ENCODE measurements around the gene VRK1. TPM values are rescaled to one million over a fixed set of nuclear protein-coding genes. Genes with fewer than 3 reads are reported as not detected.
A peak's percentile ranks its signal among the peaks of the same experiment; 100 is the strongest.

Gene VRK1
- total and polyA plus RNA-seq, 3 experiments from 2014 or later, result 36.6 to 72.2 (median 67.0) TPM

- POLR2A ChIA-PET, result no interaction called here
- Histone ChIP-seq H3K4me1 (ENCODE audit: insufficient read depth, low read length) (no peaks in the 10 kb centered on the region), H3K27ac (ENCODE audit: low read depth, low read length) (no peak overlapping the region), H3K36me3 (ENCODE audit: insufficient read depth, low read length) (no peaks in the 10 kb centered on the region), H3K4me3 (ENCODE audit: low read length) (no peak overlapping the region), H3K9me3 (ENCODE audit: low read length) (no peaks in the 10 kb centered on the region), H3K27me3 (ENCODE audit: insufficient read depth, low read length, poor library complexity, severe bottlenecking) (no peaks in the 10 kb centered on the region)
- Mint-ChIP-seq H3K9me3 (no peaks in the 10 kb centered on the region), H3K27ac (peak overlapping the region in 2 of 8 donors; percentile 5 to 45), H3K27me3 (no peaks in the 10 kb centered on the region), H3K36me3 (peaks cover 8 to 51% (median 17%) of the 10 kb centered on the region in 3 donors), H3K4me1 (peaks cover 6 to 16% (median 7%) of the 10 kb centered on the region in 3 donors), H3K4me3 (no peak overlapping the region)
- CTCF ChIA-PET, result no interaction called here
- DNase-seq, result no peak
Measured at GRCh38 chr14:96849733-96850132, 52.6 kb downstream of the VRK1 start.

- Histone ChIP-seq H3K36me3 (ENCODE audit: insufficient read depth, low read length) (no peaks in the 10 kb centered on the region), H3K27me3 (ENCODE audit: insufficient read depth, low read length, poor library complexity, severe bottlenecking) (no peaks in the 10 kb centered on the region), H3K9me3 (ENCODE audit: low read length) (no peaks in the 10 kb centered on the region), H3K4me1 (ENCODE audit: insufficient read depth, low read length) (no peaks in the 10 kb centered on the region), H3K27ac (ENCODE audit: low read depth, low read length) (no peak overlapping the region), H3K4me3 (ENCODE audit: low read length) (no peak overlapping the region)
- CTCF ChIA-PET, result interaction anchor here (1.2 to 2.0 kb wide), 2 partner anchors 10 to 13 kb away, joined by 6 to 9 read pairs; no protein-coding TSS in a partner anchor
- Mint-ChIP-seq H3K36me3 (peaks cover 8 to 58% (median 20%) of the 10 kb centered on the region in 3 donors), H3K4me3 (no peak overlapping the region), H3K4me1 (peaks cover 6 to 16% (median 7%) of the 10 kb centered on the region in 3 donors), H3K27me3 (no peaks in the 10 kb centered on the region), H3K9me3 (no peaks in the 10 kb centered on the region), H3K27ac (peak overlapping the region in 1 of 8 donors; percentile 1)
- no peak for DNase-seq
- POLR2A ChIA-PET, result interaction anchor here (1.2 kb wide), 1 partner anchor 10 kb away, joined by 3 read pairs; no protein-coding TSS in a partner anchor
Measured at GRCh38 chr14:96851694-96852381, 54.7 kb downstream of the VRK1 start.

GRCh38 chr14:96852823-96853422 lies 55.7 kb downstream of the VRK1 start:
- POLR2A ChIA-PET, result interaction anchor here (1.2 kb wide), 1 partner anchor 9 kb away, joined by 3 read pairs; no protein-coding TSS in a partner anchor
- H3K36me3 Mint-ChIP-seq, result peaks cover 4 to 60% (median 19%) of the 10 kb centered on the region in 3 donors

GRCh38 chr14:96858643-96859042 lies 61.5 kb downstream of the VRK1 start:
- Histone ChIP-seq H3K27ac (ENCODE audit: low read depth, low read length) (no peak overlapping the region), H3K9me3 (ENCODE audit: low read length) (no peaks in the 10 kb centered on the region), H3K4me3 (ENCODE audit: low read length) (no peak overlapping the region), H3K4me1 (ENCODE audit: insufficient read depth, low read length) (no peaks in the 10 kb centered on the region), H3K27me3 (ENCODE audit: insufficient read depth, low read length, poor library complexity, severe bottlenecking) (no peaks in the 10 kb centered on the region), H3K36me3 (ENCODE audit: insufficient read depth, low read length) (peaks cover 6% of the 10 kb centered on the region)
- no peak for DNase-seq
- H3K4me3 Mint-ChIP-seq, result no peak overlapping the region
- H3K27me3 Mint-ChIP-seq, result no peaks in the 10 kb centered on the region
- H3K9me3 Mint-ChIP-seq, result no peaks in the 10 kb centered on the region
- peak overlapping the region in 1 of 8 donors; percentile 82 for H3K27ac Mint-ChIP-seq
- CTCF ChIA-PET, result no interaction called here
- POLR2A ChIA-PET, result no interaction called here
- peaks cover 0 to 58% (median 22%) of the 10 kb centered on the region in 3 donors for H3K36me3 Mint-ChIP-seq
- peaks cover 0 to 6% (median 0%) of the 10 kb centered on the region in 3 donors for H3K4me1 Mint-ChIP-seq

More at GRCh38 chr14:96852823-96853422, 55.7 kb downstream of the VRK1 start:
- no peak overlapping the region for H3K27ac ChIP-seq (ENCODE audit: low read depth, low read length)
- H3K36me3 ChIP-seq (ENCODE audit: insufficient read depth, low read length), result peaks cover 6% of the 10 kb centered on the region
- Mint-ChIP-seq H3K27me3 (no peaks in the 10 kb centered on the region), H3K4me1 (peaks cover 6 to 16% (median 7%) of the 10 kb centered on the region in 3 donors), H3K9me3 (no peaks in the 10 kb centered on the region), H3K27ac (no peak overlapping the region), H3K4me3 (no peak overlapping the region)
- H3K4me1 ChIP-seq (ENCODE audit: insufficient read depth, low read length), result no peaks in the 10 kb centered on the region
- CTCF ChIA-PET, result interaction anchor here (1.2 to 2.0 kb wide), 5 partner anchors 9 to 423 kb away, joined by 3 to 9 read pairs (median 3); no protein-coding TSS in a partner anchor
- DNase-seq, result peak in 2 of 5 donors; percentile 1 to 17
- H3K27me3 ChIP-seq (ENCODE audit: insufficient read depth, low read length, poor library complexity, severe bottlenecking), result no peaks in the 10 kb centered on the region
- no peak overlapping the region for H3K4me3 ChIP-seq (ENCODE audit: low read length)
- H3K9me3 ChIP-seq (ENCODE audit: low read length), result no peaks in the 10 kb centered on the region

GRCh38 chr14:96861568-96862310 lies 64.6 kb downstream of the VRK1 start:
- Histone ChIP-seq H3K27ac (ENCODE audit: low read depth, low read length) (no peak overlapping the region), H3K4me3 (ENCODE audit: low read length) (no peak overlapping the region), H3K4me1 (ENCODE audit: insufficient read depth, low read length) (no peaks in the 10 kb centered on the region), H3K9me3 (ENCODE audit: low read length) (no peaks in the 10 kb centered on the region), H3K36me3 (ENCODE audit: insufficient read depth, low read length) (peaks cover 10% of the 10 kb centered on the region), H3K27me3 (ENCODE audit: insufficient read depth, low read length, poor library complexity, severe bottlenecking) (no peaks in the 10 kb centered on the region)
- Mint-ChIP-seq H3K4me1 (peaks cover 0 to 6% (median 0%) of the 10 kb centered on the region in 3 donors), H3K27ac (peak overlapping the region in 1 of 8 donors; percentile 32), H3K27me3 (no peaks in the 10 kb centered on the region), H3K9me3 (no peaks in the 10 kb centered on the region), H3K36me3 (peaks cover 13 to 64% (median 33%) of the 10 kb centered on the region in 3 donors), H3K4me3 (no peak overlapping the region)
- DNase-seq, result no peak
- CTCF ChIA-PET, result interaction anchor here (1.1 to 1.4 kb wide), 2 partner anchors 9 to 14 kb away, joined by 3 to 9 read pairs; no protein-coding TSS in a partner anchor
- POLR2A ChIA-PET, result interaction anchor here (1.1 kb wide), 1 partner anchor 9 kb away, joined by 3 read pairs; no protein-coding TSS in a partner anchor

- Mint-ChIP-seq H3K9me3 (no peaks in the 10 kb centered on the region), H3K4me3 (no peak overlapping the region), H3K27me3 (peaks cover 0 to 1% of the 10 kb centered on the region in 2 donors), H3K4me1 (peaks cover 0 to 6% (median 0%) of the 10 kb centered on the region in 3 donors), H3K36me3 (peaks cover 13 to 51% (median 30%) of the 10 kb centered on the region in 3 donors), H3K27ac (peak overlapping the region in 1 of 8 donors; percentile 45)
- H3K9me3 ChIP-seq (ENCODE audit: low read length), result no peaks in the 10 kb centered on the region
- no peak overlapping the region for H3K4me3 ChIP-seq (ENCODE audit: low read length)
- CTCF ChIA-PET, result interaction anchor here (2.2 kb wide), 1 partner anchor 11 kb away, joined by 6 read pairs; no protein-coding TSS in a partner anchor
- H3K27me3 ChIP-seq (ENCODE audit: insufficient read depth, low read length, poor library complexity, severe bottlenecking), result no peaks in the 10 kb centered on the region
- POLR2A ChIA-PET, result no interaction called here
- peaks cover 5% of the 10 kb centered on the region for H3K36me3 ChIP-seq (ENCODE audit: insufficient read depth, low read length)
- no peak for DNase-seq
- H3K4me1 ChIP-seq (ENCODE audit: insufficient read depth, low read length), result no peaks in the 10 kb centered on the region
- H3K27ac ChIP-seq (ENCODE audit: low read depth, low read length), result no peak overlapping the region
Measured at GRCh38 chr14:96863327-96863985, 66.3 kb downstream of the VRK1 start.

- H3K9me3 ChIP-seq (ENCODE audit: low read length), result no peaks in the 10 kb centered on the region
- no peak overlapping the region for H3K27ac ChIP-seq (ENCODE audit: low read depth, low read length)
- Mint-ChIP-seq H3K4me3 (no peak overlapping the region), H3K27me3 (peaks cover 0 to 1% of the 10 kb centered on the region in 2 donors), H3K4me1 (peaks cover 0 to 6% (median 0%) of the 10 kb centered on the region in 3 donors), H3K36me3 (peaks cover 13 to 50% (median 28%) of the 10 kb centered on the region in 3 donors), H3K27ac (no peak overlapping the region), H3K9me3 (no peaks in the 10 kb centered on the region)
- no peaks in the 10 kb centered on the region for H3K4me1 ChIP-seq (ENCODE audit: insufficient read depth, low read length)
- ChIA-PET CTCF (interaction anchor here (2.2 kb wide), 1 partner anchor 12 kb away, joined by 6 read pairs; no protein-coding TSS in a partner anchor), POLR2A (no interaction called here)
- no peak overlapping the region for H3K4me3 ChIP-seq (ENCODE audit: low read length)
- no peak for DNase-seq
- H3K36me3 ChIP-seq (ENCODE audit: insufficient read depth, low read length), result peaks cover 5% of the 10 kb centered on the region
- H3K27me3 ChIP-seq (ENCODE audit: insufficient read depth, low read length, poor library complexity, severe bottlenecking), result no peaks in the 10 kb centered on the region
Measured at GRCh38 chr14:96863986-96864330, 66.8 kb downstream of the VRK1 start.
